DMS79 (cell line): Measurements from ENCODE around the gene COL4A6.

Experiments
- DNase-seq: peaks from one replicate; lab custom pipeline; 2025; lab: John Stamatoyannopoulos, UW

Gene COL4A6

GRCh38 chrX:108156934-108157466 is 281.2 kb downstream of the COL4A6 start:
- DNase-seq, result no peak

- DNase-seq, result no peak
Measured at GRCh38 chrX:108156082-108156481, 282.1 kb downstream of the COL4A6 start.

- DNase-seq, result no peak
Measured at GRCh38 chrX:108148524-108148923, 289.7 kb downstream of the COL4A6 start.

GRCh38 chrX:108138814-108139702 is 299.2 kb downstream of the COL4A6 start:
- DNase-seq, result no peak

- no peak for DNase-seq
Measured at GRCh38 chrX:108134724-108135123, 303.5 kb downstream of the COL4A6 start.

- no peak for DNase-seq
Measured at GRCh38 chrX:108132876-108133275, 305.3 kb downstream of the COL4A6 start.

GRCh38 chrX:108132034-108132433 is 306.2 kb downstream of the COL4A6 start:
- DNase-seq, result no peak

GRCh38 chrX:108131471-108131870 is 306.8 kb downstream of the COL4A6 start:
- no peak for DNase-seq

GRCh38 chrX:108130889-108131288 is 307.3 kb downstream of the COL4A6 start:
- DNase-seq, result no peak

- no peak for DNase-seq
Measured at GRCh38 chrX:108127152-108127551, 311.1 kb downstream of the COL4A6 start.

GRCh38 chrX:108126661-108127060 is 311.6 kb downstream of the COL4A6 start:
- no peak for DNase-seq

GRCh38 chrX:108123591-108124366 is 314.4 kb downstream of the COL4A6 start:
- no peak for DNase-seq

GRCh38 chrX:108122748-108123147 is 315.5 kb downstream of the COL4A6 start:
- DNase-seq, result no peak

- DNase-seq, result no peak
Measured at GRCh38 chrX:108121291-108121690, 316.9 kb downstream of the COL4A6 start.

- no peak for DNase-seq
Measured at GRCh38 chrX:108117988-108118387, 320.2 kb downstream of the COL4A6 start.

GRCh38 chrX:108114541-108114940 is 323.7 kb downstream of the COL4A6 start:
- DNase-seq, result no peak
